ENCODE measurements around the gene TMEM109. TPM values are rescaled to one million over a fixed set of nuclear protein-coding genes. Genes with fewer than 3 reads are reported as not detected.

Gene TMEM109
- total RNA-seq, 1 donor from 2014 or later: 117 TPM

- H3K4me3 Mint-ChIP-seq: no peak overlapping the region
- intact Hi-C loops (cut with micrococcal nuclease): no loop called here
- ATAC-seq (ENCODE audit: low read depth) (no peak), DNase-seq (no peak)
- H3K36me3 Mint-ChIP-seq (ENCODE audit: low read depth): peaks cover 49% of the 10 kb centered on the region
- no peak for TF ChIP-seq CTCF (IDR thresholded peaks at IDR 0.05)
- no peaks in the 10 kb centered on the region for H3K9me3 Mint-ChIP-seq
- peaks cover 4% of the 10 kb centered on the region for H3K27me3 Mint-ChIP-seq
- H3K4me1 Mint-ChIP-seq: peaks cover 47% of the 10 kb centered on the region
- no peak overlapping the region for H3K27ac Mint-ChIP-seq
- POLR2A ChIA-PET: interaction anchor here (0.6 to 3.8 kb wide), 3 partner anchors 9 to 158 kb away, joined by 5 to 20 read pairs (median 13); partner anchors contain the start of gene TMEM109
- CTCF ChIA-PET: interaction anchor here (1.5 kb wide), 1 partner anchor 48 kb away, joined by 3 read pairs; no protein-coding TSS in a partner anchor
Measured at GRCh38 chr11:60922906-60923305, 8.9 kb downstream of the TMEM109 start.

GRCh38 chr11:60923326-60923725 is 9.4 kb downstream of the TMEM109 start:
- CTCF ChIA-PET: interaction anchor here (0.6 to 1.5 kb wide), 2 partner anchors 47 to 159 kb away, joined by 3 read pairs; no protein-coding TSS in a partner anchor
- ATAC-seq (ENCODE audit: low read depth): no peak
- TF ChIP-seq CTCF (IDR thresholded peaks at IDR 0.05): no peak
- Mint-ChIP-seq H3K27me3 (peaks cover 4% of the 10 kb centered on the region), H3K27ac (no peak overlapping the region), H3K36me3 (ENCODE audit: low read depth) (peaks cover 46% of the 10 kb centered on the region), H3K4me3 (no peak overlapping the region), H3K4me1 (peaks cover 43% of the 10 kb centered on the region), H3K9me3 (no peaks in the 10 kb centered on the region)
- intact Hi-C loops (cut with micrococcal nuclease): no loop called here
- POLR2A ChIA-PET: interaction anchor here (0.6 to 3.8 kb wide), 8 partner anchors 8 to 88 kb away, joined by 3 to 20 read pairs (median 7); partner anchors contain the start of genes SLC15A3 and TMEM109
- DNase-seq: no peak

- Mint-ChIP-seq H3K4me1 (peaks cover 39% of the 10 kb centered on the region), H3K4me3 (peak overlapping the region; percentile 59), H3K9me3 (no peaks in the 10 kb centered on the region), H3K27me3 (peaks cover 4% of the 10 kb centered on the region), H3K36me3 (ENCODE audit: low read depth) (peaks cover 46% of the 10 kb centered on the region), H3K27ac (no peak overlapping the region)
- POLR2A ChIA-PET: interaction anchor here (0.6 to 3.8 kb wide), 8 partner anchors 8 to 88 kb away, joined by 3 to 20 read pairs (median 7); partner anchors contain the start of genes SLC15A3 and TMEM109
- CTCF ChIA-PET: interaction anchor here (0.6 kb wide), 1 partner anchor 159 kb away, joined by 3 read pairs; no protein-coding TSS in a partner anchor
- ATAC-seq (ENCODE audit: low read depth) (no peak), DNase-seq (no peak)
- intact Hi-C loops (cut with micrococcal nuclease): no loop called here
- no peak for TF ChIP-seq CTCF (IDR thresholded peaks at IDR 0.05)
Measured at GRCh38 chr11:60923800-60924109, 9.8 kb downstream of the TMEM109 start.

GRCh38 chr11:60924110-60924905 is 10.3 kb downstream of the TMEM109 start, which contains the start of gene TMEM132A:
Gene TMEM132A, plus strand, starts transcription at chr11:60924460. Its CDS starts 174 bp downstream, at chr11:60924634.
- Mint-ChIP-seq H3K36me3 (ENCODE audit: low read depth) (peaks cover 44% of the 10 kb centered on the region), H3K9me3 (no peaks in the 10 kb centered on the region), H3K4me3 (peak within 1 kb of the TSS; percentile 69), H3K27me3 (peaks cover 4% of the 10 kb centered on the region), H3K27ac (no peak within 1 kb of the TSS), H3K4me1 (peaks cover 33% of the 10 kb centered on the region)
- TF ChIP-seq CTCF (IDR thresholded peaks at IDR 0.05): no peak
- ChIA-PET POLR2A (interaction anchor here (0.6 to 3.8 kb wide), 8 partner anchors 8 to 87 kb away, joined by 3 to 20 read pairs (median 7); partner anchors contain the start of genes SLC15A3 and TMEM109), CTCF (interaction anchor here (0.6 kb wide), 1 partner anchor 160 kb away, joined by 3 read pairs; no protein-coding TSS in a partner anchor)
- DNase-seq (no peak), ATAC-seq (ENCODE audit: low read depth) (peak; percentile 27)
- intact Hi-C loops (cut with micrococcal nuclease): no loop called here
